Mesangial cell (primary cell): Measurements from ENCODE around the gene KBTBD6. TPM values are rescaled to one million over a fixed set of nuclear protein-coding genes. Genes with fewer than 3 reads are reported as not detected.

Experiments
- total RNA-seq: library from RNA; depleted of rRNA; stranded (reverse); fragments of >200 nt; gene quantifications from 2 replicates; pipeline ENCODE4 v1.2.3, GENCODE V29; 2015

KBTBD6 gene, protein sequence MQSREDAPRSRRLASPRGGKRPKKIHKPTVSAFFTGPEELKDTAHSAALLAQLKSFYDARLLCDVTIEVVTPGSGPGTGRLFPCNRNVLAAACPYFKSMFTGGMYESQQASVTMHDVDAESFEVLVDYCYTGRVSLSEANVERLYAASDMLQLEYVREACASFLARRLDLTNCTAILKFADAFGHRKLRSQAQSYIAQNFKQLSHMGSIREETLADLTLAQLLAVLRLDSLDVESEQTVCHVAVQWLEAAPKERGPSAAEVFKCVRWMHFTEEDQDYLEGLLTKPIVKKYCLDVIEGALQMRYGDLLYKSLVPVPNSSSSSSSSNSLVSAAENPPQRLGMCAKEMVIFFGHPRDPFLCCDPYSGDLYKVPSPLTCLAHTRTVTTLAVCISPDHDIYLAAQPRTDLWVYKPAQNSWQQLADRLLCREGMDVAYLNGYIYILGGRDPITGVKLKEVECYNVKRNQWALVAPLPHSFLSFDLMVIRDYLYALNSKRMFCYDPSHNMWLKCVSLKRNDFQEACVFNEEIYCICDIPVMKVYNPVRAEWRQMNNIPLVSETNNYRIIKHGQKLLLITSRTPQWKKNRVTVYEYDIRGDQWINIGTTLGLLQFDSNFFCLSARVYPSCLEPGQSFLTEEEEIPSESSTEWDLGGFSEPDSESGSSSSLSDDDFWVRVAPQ
- total RNA-seq, result 5.9 and 7.2 TPM in 2 replicates

GRCh38 chr13:41132512-41133152 lies at the start of gene KBTBD6:
Gene KBTBD6 (minus strand): TSS chr13:41132802. CDS start chr13:41132511, 291 bp downstream.

Other genes with a start within 250 kb of the KBTBD6 start
- gene ELF1, start 113.5 kb downstream of the KBTBD6 start, total RNA-seq, result 18.9 and 40.6 TPM in 2 replicates
- 2.3 and 3.7 TPM in 2 replicates for gene WBP4, start 71.3 kb downstream of the KBTBD6 start, total RNA-seq
- gene KBTBD7, start 61.8 kb upstream of the KBTBD6 start, total RNA-seq, result 3.1 and 5.3 TPM in 2 replicates
- gene MTRF1, start 130.8 kb upstream of the KBTBD6 start, total RNA-seq, result 4.1 and 5.5 TPM in 2 replicates
- gene NAA16, start 178.5 kb upstream of the KBTBD6 start, total RNA-seq, result 3.7 and 4.1 TPM in 2 replicates